Activated CD4-positive, alpha-beta memory T cell treated with anti-CD3 and anti-CD28 coated beads for 36 hours (primary cell): ENCODE data around the gene PRSS1. TPM values are rescaled to one million over a fixed set of nuclear protein-coding genes. Genes with fewer than 3 reads are reported as not detected.
"Not testable (repeated sequence)": the region's sequence is repeated elsewhere in the genome, so short reads cannot be mapped to it uniquely, and the experiment has no call there.

Experiments
- CTCF ChIA-PET: fragments of 350-600 bp; sonication (Branson Sonifier 250); formaldehyde crosslinking; loops from one replicate; lab custom pipeline; 2021; ENCODE audit warnings: antibody characterized with exemption, inconsistent platforms; lab: Charles Lee
- POLR2A ChIA-PET: fragments of 350-600 bp; sonication (Branson Sonifier 250); formaldehyde crosslinking; loops from one replicate; lab custom pipeline; 2021; ENCODE audit warnings: antibody characterized with exemption; lab: Charles Lee
- DNase-seq: peaks from one replicate; pipeline ENCODE4 v3.0.0-alpha.2; 2020
- H3K27ac Mint-ChIP-seq: one replicate; pipeline ENCODE4 v1.8.0; 2021; ENCODE audit warnings: mixed read lengths
- H3K27me3 Mint-ChIP-seq: one replicate; pipeline ENCODE4 v1.8.0; 2021; ENCODE audit warnings: mixed read lengths
- H3K36me3 Mint-ChIP-seq: one replicate; pipeline ENCODE4 v1.8.0; 2021; ENCODE audit warnings: mixed read lengths
- H3K4me1 Mint-ChIP-seq: one replicate; pipeline ENCODE4 v1.8.0; 2021; ENCODE audit warnings: low read depth, mixed read lengths
- H3K4me3 Mint-ChIP-seq: one replicate; pipeline ENCODE4 v1.8.0; 2021; ENCODE audit warnings: mild to moderate bottlenecking, mixed read lengths
- H3K9me3 Mint-ChIP-seq: one replicate; pipeline ENCODE4 v1.8.0; 2021; ENCODE audit warnings: mixed read lengths
- intact Hi-C: fragments of 100-400 bp; cut with micrococcal nuclease; formaldehyde crosslinking; loops from one replicate; pipeline ENCODE4 v1.15.1; 2023
- total RNA-seq, 2 experiments: library from RNA; stranded (reverse); gene quantifications; one replicate each; pipeline ENCODE4 v1.2.3, GENCODE V29; 2021

PRSS1 gene
- not detected for total RNA-seq

GRCh38 chr7:142749218-142749993, at the start of gene PRSS1:
Gene PRSS1, plus strand, starts transcription at chr7:142749472. Its CDS starts 13 bp downstream, at chr7:142749485.
- Mint-ChIP-seq H3K27ac (no peak within 1 kb of the TSS), H3K27me3 (no peaks in the 10 kb centered on the region), H3K4me3 (no peak within 1 kb of the TSS), H3K9me3 (no peaks in the 10 kb centered on the region), H3K36me3 (no peaks in the 10 kb centered on the region), H3K4me1 (no peaks in the 10 kb centered on the region)
- CTCF ChIA-PET, result no interaction called here
- POLR2A ChIA-PET, result no interaction called here
- DNase-seq, result no peak
- intact Hi-C loops, result no loop called here

GRCh38 chr7:142700935-142701334, 48.3 kb upstream of the PRSS1 start:
- DNase-seq, H3K4me3 Mint-ChIP-seq, H3K9me3 Mint-ChIP-seq, H3K36me3 Mint-ChIP-seq, H3K27me3 Mint-ChIP-seq, CTCF ChIA-PET, intact Hi-C loops, POLR2A ChIA-PET: not testable (repeated sequence)
- Mint-ChIP-seq H3K27ac (peak overlapping the region; percentile 61), H3K4me1 (peaks cover 44% of the 10 kb centered on the region)

GRCh38 chr7:142703655-142704305, 45.5 kb upstream of the PRSS1 start:
- no peaks in the 10 kb centered on the region for H3K27me3 Mint-ChIP-seq
- DNase-seq, result no peak
- intact Hi-C loops, result no loop called here
- H3K36me3 Mint-ChIP-seq, result no peaks in the 10 kb centered on the region
- POLR2A ChIA-PET, result no interaction called here
- no peak overlapping the region for H3K27ac Mint-ChIP-seq
- peaks cover 34% of the 10 kb centered on the region for H3K4me1 Mint-ChIP-seq
- no peaks in the 10 kb centered on the region for H3K9me3 Mint-ChIP-seq
- CTCF ChIA-PET, result no interaction called here
- H3K4me3 Mint-ChIP-seq, result no peak overlapping the region

GRCh38 chr7:142708726-142709125, 40.5 kb upstream of the PRSS1 start:
- CTCF ChIA-PET, H3K36me3 Mint-ChIP-seq, H3K27me3 Mint-ChIP-seq, H3K9me3 Mint-ChIP-seq, POLR2A ChIA-PET, DNase-seq, intact Hi-C loops: not testable (repeated sequence)
- Mint-ChIP-seq H3K4me3 (peak overlapping the region; percentile 32), H3K27ac (peak overlapping the region; percentile 74), H3K4me1 (peaks cover 30% of the 10 kb centered on the region)

GRCh38 chr7:142709921-142710320, 39.4 kb upstream of the PRSS1 start:
- peak overlapping the region; percentile 89 for H3K27ac Mint-ChIP-seq

GRCh38 chr7:142711196-142711595, 38.1 kb upstream of the PRSS1 start:
- Mint-ChIP-seq H3K4me1 (peaks cover 42% of the 10 kb centered on the region), H3K9me3 (no peaks in the 10 kb centered on the region), H3K27me3 (no peaks in the 10 kb centered on the region), H3K4me3 (peak overlapping the region; percentile 39), H3K36me3 (no peaks in the 10 kb centered on the region), H3K27ac (peak overlapping the region; percentile 89)
- intact Hi-C loops, result loop anchor here (1.0 to 10.0 kb wide), 4 partner anchors 39 to 534 kb away; no protein-coding TSS in a partner anchor
- POLR2A ChIA-PET, result interaction anchor here (1.1 kb wide), 1 partner anchor 72 kb away, joined by 3 read pairs; no protein-coding TSS in a partner anchor
- CTCF ChIA-PET, result interaction anchor here (1.0 to 7.3 kb wide), 2 partner anchors 72 to 79 kb away, joined by 3 to 53 read pairs; no protein-coding TSS in a partner anchor
- DNase-seq, result no peak

More at GRCh38 chr7:142709921-142710320, 39.4 kb upstream of the PRSS1 start:
- Mint-ChIP-seq H3K9me3 (no peaks in the 10 kb centered on the region), H3K36me3 (no peaks in the 10 kb centered on the region), H3K4me1 (peaks cover 40% of the 10 kb centered on the region), H3K27me3 (no peaks in the 10 kb centered on the region), H3K4me3 (peak overlapping the region; percentile 58)
- intact Hi-C loops, result loop anchor here (5.0 to 10.0 kb wide), 3 partner anchors 38 to 535 kb away; no protein-coding TSS in a partner anchor
- CTCF ChIA-PET, result no interaction called here
- no peak for DNase-seq
- POLR2A ChIA-PET, result no interaction called here

- CTCF ChIA-PET, result interaction anchor here (0.9 to 7.3 kb wide), 9 partner anchors 13 to 101 kb away, joined by 3 to 53 read pairs (median 3); partner anchors contain the start of gene PRSS2
- DNase-seq, result peak; percentile 52
- H3K27ac Mint-ChIP-seq, result peak overlapping the region; percentile 89
- H3K4me3 Mint-ChIP-seq, result peak overlapping the region; percentile 79
- H3K36me3 Mint-ChIP-seq, result no peaks in the 10 kb centered on the region
- POLR2A ChIA-PET, result interaction anchor here (1.1 kb wide), 1 partner anchor 71 kb away, joined by 3 read pairs; no protein-coding TSS in a partner anchor
- intact Hi-C loops, result loop anchor here (1.0 to 10.0 kb wide), 5 partner anchors 40 to 533 kb away; no protein-coding TSS in a partner anchor
- peaks cover 50% of the 10 kb centered on the region for H3K4me1 Mint-ChIP-seq
- no peaks in the 10 kb centered on the region for H3K27me3 Mint-ChIP-seq
- no peaks in the 10 kb centered on the region for H3K9me3 Mint-ChIP-seq
Observed at GRCh38 chr7:142711746-142712616, 37.3 kb upstream of the PRSS1 start.

- intact Hi-C loops, result loop anchor here (1.0 to 10.0 kb wide), 4 partner anchors 40 to 532 kb away; no protein-coding TSS in a partner anchor
- Mint-ChIP-seq H3K9me3 (no peaks in the 10 kb centered on the region), H3K27me3 (no peaks in the 10 kb centered on the region), H3K4me3 (no peak overlapping the region), H3K4me1 (peaks cover 54% of the 10 kb centered on the region), H3K27ac (peak overlapping the region; percentile 71), H3K36me3 (no peaks in the 10 kb centered on the region)
- ChIA-PET CTCF (interaction anchor here (0.9 to 7.3 kb wide), 8 partner anchors 13 to 101 kb away, joined by 3 to 53 read pairs (median 4); partner anchors contain the start of gene PRSS2), POLR2A (no interaction called here)
- DNase-seq, result no peak
Observed at GRCh38 chr7:142712617-142712957, 36.7 kb upstream of the PRSS1 start.

- peak overlapping the region; percentile 36 for H3K4me3 Mint-ChIP-seq
- ChIA-PET POLR2A (interaction anchor here (1.8 to 2.7 kb wide), 3 partner anchors 73 to 94 kb away, joined by 4 to 9 read pairs (median 7); no protein-coding TSS in a partner anchor), CTCF (interaction anchor here (0.8 to 7.3 kb wide), 6 partner anchors 9 to 95 kb away, joined by 3 to 53 read pairs (median 4); no protein-coding TSS in a partner anchor)
- no peaks in the 10 kb centered on the region for H3K27me3 Mint-ChIP-seq
- peak overlapping the region; percentile 58 for H3K27ac Mint-ChIP-seq
- DNase-seq, result peak; percentile 45
- H3K4me1 Mint-ChIP-seq, result peaks cover 52% of the 10 kb centered on the region
- intact Hi-C loops, result loop anchor here (5.0 to 10.0 kb wide), 3 partner anchors 42 to 530 kb away; no protein-coding TSS in a partner anchor
- no peaks in the 10 kb centered on the region for H3K9me3 Mint-ChIP-seq
- no peaks in the 10 kb centered on the region for H3K36me3 Mint-ChIP-seq
Observed at GRCh38 chr7:142714375-142714774, 34.9 kb upstream of the PRSS1 start.

GRCh38 chr7:142716596-142716995, 32.7 kb upstream of the PRSS1 start:
- H3K27ac Mint-ChIP-seq, result peak overlapping the region; percentile 35
- ChIA-PET POLR2A (interaction anchor here (0.6 kb wide), 1 partner anchor 69 kb away, joined by 3 read pairs; no protein-coding TSS in a partner anchor), CTCF (interaction anchor here (7.3 kb wide), 1 partner anchor 67 kb away, joined by 53 read pairs; no protein-coding TSS in a partner anchor)
- peak overlapping the region; percentile 13 for H3K4me3 Mint-ChIP-seq
- intact Hi-C loops, result loop anchor here (10.0 kb wide), 1 partner anchor 528 kb away; no protein-coding TSS in a partner anchor
- H3K36me3 Mint-ChIP-seq, result no peaks in the 10 kb centered on the region
- peaks cover 39% of the 10 kb centered on the region for H3K4me1 Mint-ChIP-seq
- no peaks in the 10 kb centered on the region for H3K27me3 Mint-ChIP-seq
- DNase-seq, result no peak
- no peaks in the 10 kb centered on the region for H3K9me3 Mint-ChIP-seq

- intact Hi-C loops, result loop anchor here (10.0 kb wide), 1 partner anchor 527 kb away; no protein-coding TSS in a partner anchor
- Mint-ChIP-seq H3K9me3 (no peaks in the 10 kb centered on the region), H3K36me3 (no peaks in the 10 kb centered on the region), H3K27ac (peak overlapping the region; percentile 72), H3K4me3 (peak overlapping the region; percentile 51), H3K27me3 (no peaks in the 10 kb centered on the region), H3K4me1 (peaks cover 39% of the 10 kb centered on the region)
- DNase-seq, result peak; percentile 29
- CTCF ChIA-PET, result interaction anchor here (1.1 to 7.3 kb wide), 2 partner anchors 66 to 81 kb away, joined by 3 to 53 read pairs; no protein-coding TSS in a partner anchor
- POLR2A ChIA-PET, result no interaction called here
Observed at GRCh38 chr7:142717453-142717852, 31.8 kb upstream of the PRSS1 start.
